SK-N-SH (cell line): ENCODE measurements around the gene SLC25A53.

Experiments
- RFX5 ChIP-seq: IDR thresholded peaks from 2 replicates; pipeline ENCODE4 v1.6.1; 2012; ENCODE audit warnings: mild to moderate bottlenecking, improper control_type of control experiment, low read length
- TF ChIP-seq, protein P1 (sequence below): fragments of 200-600 bp; sonication (generic); IDR thresholded peaks from 2 replicates; pipeline ENCODE4 v1.6.1; 2017; ENCODE audit warnings: antibody characterized with exemption, mild to moderate bottlenecking, moderate library complexity
- TF ChIP-seq, protein P2 (sequence below): IDR thresholded peaks from 2 replicates; pipeline ENCODE4 v1.4.0; 2012; ENCODE audit warnings: low read depth
- TF ChIP-seq, protein P3 (sequence below): fragments of 150-350 bp; IDR thresholded peaks from 2 replicates; pipeline ENCODE4 v1.6.1; 2017; ENCODE audit warnings: antibody characterized with exemption, low read length, low read depth, borderline replicate concordance

- TF ChIP-seq, protein P1, sequence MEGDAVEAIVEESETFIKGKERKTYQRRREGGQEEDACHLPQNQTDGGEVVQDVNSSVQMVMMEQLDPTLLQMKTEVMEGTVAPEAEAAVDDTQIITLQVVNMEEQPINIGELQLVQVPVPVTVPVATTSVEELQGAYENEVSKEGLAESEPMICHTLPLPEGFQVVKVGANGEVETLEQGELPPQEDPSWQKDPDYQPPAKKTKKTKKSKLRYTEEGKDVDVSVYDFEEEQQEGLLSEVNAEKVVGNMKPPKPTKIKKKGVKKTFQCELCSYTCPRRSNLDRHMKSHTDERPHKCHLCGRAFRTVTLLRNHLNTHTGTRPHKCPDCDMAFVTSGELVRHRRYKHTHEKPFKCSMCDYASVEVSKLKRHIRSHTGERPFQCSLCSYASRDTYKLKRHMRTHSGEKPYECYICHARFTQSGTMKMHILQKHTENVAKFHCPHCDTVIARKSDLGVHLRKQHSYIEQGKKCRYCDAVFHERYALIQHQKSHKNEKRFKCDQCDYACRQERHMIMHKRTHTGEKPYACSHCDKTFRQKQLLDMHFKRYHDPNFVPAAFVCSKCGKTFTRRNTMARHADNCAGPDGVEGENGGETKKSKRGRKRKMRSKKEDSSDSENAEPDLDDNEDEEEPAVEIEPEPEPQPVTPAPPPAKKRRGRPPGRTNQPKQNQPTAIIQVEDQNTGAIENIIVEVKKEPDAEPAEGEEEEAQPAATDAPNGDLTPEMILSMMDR, result no peak
- TF ChIP-seq, protein P2, sequence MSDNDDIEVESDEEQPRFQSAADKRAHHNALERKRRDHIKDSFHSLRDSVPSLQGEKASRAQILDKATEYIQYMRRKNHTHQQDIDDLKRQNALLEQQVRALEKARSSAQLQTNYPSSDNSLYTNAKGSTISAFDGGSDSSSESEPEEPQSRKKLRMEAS, result no peak
- TF ChIP-seq RFX5, result no peak
- TF ChIP-seq, protein P3, sequence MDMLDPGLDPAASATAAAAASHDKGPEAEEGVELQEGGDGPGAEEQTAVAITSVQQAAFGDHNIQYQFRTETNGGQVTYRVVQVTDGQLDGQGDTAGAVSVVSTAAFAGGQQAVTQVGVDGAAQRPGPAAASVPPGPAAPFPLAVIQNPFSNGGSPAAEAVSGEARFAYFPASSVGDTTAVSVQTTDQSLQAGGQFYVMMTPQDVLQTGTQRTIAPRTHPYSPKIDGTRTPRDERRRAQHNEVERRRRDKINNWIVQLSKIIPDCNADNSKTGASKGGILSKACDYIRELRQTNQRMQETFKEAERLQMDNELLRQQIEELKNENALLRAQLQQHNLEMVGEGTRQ, result no peak
These were observed 71.3 kb downstream of the SLC25A53 start for GRCh38 chrX:104085477-104085876.
